GM19043 (cell line): ENCODE results near the gene HIBCH.
A peak's percentile ranks its signal among the peaks of the same experiment; 100 is the strongest.

Experiments used
- ATAC-seq: cut with Tn5 transposase; IDR thresholded peaks from one replicate; pipeline ENCODE4 v1.9.1; 2021; ENCODE audit warnings: low read depth; ENCODE audit not compliant: unreplicated experiment

HIBCH gene

DNA sequence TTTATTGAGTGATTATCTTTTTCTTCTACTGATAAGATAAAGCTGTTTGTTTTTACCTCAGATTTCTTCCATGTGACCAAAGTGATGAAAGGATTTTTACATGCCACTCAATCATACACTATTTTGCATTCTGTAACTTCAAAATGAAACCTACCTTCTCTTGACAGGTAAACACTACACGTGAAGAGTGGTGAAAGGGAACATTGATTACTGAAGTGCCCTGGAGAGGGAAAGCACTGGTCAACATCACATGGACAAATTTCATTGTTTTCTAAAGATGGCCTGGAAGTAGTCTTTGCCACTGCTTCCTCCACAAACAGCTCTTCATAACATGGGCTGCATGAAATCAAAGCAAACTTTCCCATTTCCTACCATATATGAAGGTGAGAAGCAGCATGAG is 120.1 kb downstream of the HIBCH start:
- no peak for ATAC-seq

DNA sequence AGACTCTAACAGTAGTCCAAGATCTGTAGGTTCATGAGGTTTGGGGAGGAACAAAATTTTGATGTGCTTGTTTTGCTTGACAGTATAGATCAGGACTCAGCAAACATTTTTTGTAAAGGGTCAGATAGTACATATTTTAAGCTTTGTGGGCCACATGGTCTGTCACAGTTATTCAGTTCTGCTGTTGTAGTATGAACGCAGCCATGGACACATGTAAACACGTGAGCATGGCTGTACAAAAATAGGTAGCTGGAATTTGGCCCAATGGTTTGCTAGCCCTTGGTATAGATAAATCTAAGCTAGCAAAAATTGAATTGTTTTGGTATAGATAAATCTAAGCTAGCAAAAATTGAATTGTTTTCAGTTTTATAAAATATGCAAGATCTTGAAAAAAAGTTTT is 120.5 kb downstream of the HIBCH start:
- no peak for ATAC-seq

DNA sequence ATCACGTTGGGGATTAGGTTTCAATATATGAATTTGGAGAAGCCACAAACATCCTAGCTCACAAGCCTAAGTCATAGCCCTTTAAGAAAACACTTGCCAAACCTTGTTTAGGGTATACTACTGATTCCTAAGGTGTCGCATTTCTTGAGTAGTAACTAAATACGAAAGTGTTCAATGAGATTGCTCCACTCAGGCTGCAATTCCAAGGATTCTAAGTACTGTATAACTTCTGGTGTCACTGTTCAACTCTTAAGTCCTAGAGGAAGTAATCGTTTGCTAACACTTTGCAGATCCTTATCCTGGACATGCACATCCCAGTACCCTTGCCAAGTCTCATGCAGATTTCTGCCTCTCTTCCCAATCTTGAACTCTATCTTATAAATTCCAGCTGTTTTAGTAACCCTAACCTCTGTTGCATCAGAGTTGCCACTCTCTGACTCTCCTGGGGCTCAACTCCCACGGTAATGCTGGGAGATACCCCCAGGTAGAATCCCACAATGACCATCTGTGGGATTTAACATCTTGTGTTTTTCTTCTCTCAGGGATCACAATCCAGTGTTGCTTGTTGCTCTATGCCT is 122.4 kb downstream of the HIBCH start:
- no peak for ATAC-seq

GRCh38 chr2:190190507-190191162 is 129.0 kb downstream of the HIBCH start:
- no peak for ATAC-seq

DNA sequence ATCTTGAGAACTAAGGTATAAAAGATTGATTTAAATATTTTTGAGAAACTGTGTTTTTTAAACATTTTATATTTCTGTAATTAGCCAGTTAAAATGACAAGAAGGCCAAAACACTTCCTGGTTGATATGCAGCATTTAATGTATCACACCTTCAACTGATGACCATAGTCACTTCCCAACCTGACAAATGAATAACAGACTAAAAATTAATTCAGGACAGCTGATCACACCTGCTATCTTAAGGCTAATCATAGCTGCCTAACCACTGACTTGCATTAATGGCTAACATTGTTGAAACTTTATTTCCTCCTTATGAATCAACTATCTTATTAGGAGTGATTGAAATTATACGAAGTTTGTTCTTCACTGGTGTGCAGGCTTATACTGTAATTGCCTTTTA is 131.3 kb downstream of the HIBCH start:
- no peak for ATAC-seq

DNA sequence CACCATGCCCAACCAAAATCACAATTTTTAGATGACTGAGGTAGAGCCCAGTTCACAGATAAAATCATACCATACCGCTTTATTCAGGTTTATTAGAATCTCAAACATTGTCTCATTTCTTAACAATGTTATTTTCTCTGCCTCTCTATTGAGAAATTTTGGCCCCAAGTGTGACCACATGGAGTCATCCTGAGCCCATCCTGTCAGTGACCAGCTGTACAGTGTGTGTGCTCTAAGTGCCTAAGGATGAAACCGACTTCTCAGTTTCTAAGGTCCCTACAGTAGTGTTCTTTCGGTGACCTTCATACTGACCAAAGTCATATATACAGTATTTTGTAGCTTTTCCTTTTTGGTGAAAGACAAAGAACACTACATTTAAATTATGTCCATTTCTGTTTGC is 133.4 kb downstream of the HIBCH start:
- ATAC-seq = no peak

DNA sequence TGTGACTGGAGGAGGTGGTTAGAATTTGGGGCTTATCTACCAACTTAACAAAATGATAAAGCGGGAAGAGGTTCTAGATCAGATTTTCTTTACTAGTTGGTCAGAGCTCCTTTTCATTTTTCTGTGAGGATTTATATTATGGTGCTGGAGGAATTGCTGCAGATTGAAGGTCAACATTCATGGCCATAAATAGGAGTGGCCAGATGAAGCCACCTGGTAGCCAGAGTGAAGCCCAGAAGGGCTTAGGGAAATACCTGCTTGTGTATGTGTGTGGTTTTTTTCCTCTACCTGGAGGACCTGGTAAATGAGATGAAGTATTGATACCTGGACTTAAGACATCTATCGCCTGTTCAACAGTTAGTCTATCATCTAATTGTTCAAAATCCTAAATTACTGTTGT is 134.2 kb downstream of the HIBCH start:
- ATAC-seq = no peak

DNA sequence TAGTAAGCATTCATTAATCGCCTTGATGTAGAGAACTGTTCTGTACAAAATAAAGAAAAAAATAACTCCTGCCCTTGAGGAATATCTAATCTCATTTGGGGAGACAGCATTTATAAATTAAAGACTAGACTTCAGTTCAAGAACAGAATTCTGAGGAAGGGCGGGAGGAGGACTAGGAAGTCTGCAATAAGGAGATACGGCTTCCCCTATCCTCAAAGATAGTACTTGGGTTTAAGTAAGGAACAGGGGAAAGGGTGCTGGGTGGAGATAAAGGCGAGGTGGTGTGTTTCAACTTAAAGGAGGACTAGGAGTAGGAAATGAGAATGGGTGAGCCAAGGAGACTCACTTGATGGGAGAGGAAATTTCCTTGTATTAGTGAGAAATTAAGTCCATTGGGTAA is 135.2 kb downstream of the HIBCH start:
- no peak for ATAC-seq

DNA sequence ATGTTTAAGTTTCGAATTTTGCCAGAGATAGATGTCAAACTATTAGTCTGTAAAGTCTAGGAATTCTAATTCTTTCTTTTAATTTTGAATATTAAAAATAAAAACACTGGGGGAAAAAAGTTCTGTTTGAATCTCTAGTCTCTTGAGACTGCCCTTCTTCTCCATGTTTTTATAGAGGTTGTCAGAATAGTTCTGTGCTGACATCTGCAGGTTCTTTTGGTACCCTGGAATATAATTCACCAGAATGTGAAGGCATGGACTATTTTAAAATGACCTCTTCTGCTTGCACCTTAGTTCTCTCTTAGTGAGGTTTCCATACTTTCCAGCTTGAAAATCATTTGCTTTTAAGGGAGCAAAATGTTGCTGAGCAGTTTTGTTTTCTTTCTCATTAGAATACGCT is 136.1 kb downstream of the HIBCH start:
- ATAC-seq = no peak

DNA sequence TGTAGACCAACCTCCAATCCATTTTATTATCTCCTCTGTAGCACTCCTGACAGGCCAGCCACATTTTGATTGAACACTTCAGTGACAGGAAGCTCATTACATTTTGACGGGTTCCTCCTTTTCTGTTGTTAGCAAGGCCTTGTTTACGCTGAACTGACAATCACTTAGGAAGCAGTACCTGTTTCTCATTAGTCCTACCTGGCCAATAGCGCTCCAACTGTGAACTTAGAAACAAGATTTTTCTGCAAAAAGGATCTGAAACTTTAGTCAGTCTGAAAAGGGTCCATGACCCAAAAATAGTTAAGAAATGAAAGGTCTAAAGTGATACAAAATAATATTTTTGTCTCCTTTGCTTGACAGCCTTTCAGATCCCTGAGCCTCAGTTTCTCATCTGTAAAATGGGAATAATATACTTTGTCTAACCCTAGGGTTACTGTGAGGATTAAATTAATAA is 137.5 kb downstream of the HIBCH start:
- peak; percentile 33 for ATAC-seq

GRCh38 chr2:190181123-190181669 is 138.4 kb downstream of the HIBCH start:
- ATAC-seq = no peak

- peak; percentile 73 for ATAC-seq
These were observed 139.1 kb downstream of the HIBCH start for GRCh38 chr2:190180313-190181122.

GRCh38 chr2:190179754-190180312 is 139.8 kb downstream of the HIBCH start:
- ATAC-seq = no peak

GRCh38 chr2:190178066-190178722 is 141.4 kb downstream of the HIBCH start:
- ATAC-seq = no peak

GRCh38 chr2:190177249-190178040 is 142.2 kb downstream of the HIBCH start:
- ATAC-seq = no peak

DNA sequence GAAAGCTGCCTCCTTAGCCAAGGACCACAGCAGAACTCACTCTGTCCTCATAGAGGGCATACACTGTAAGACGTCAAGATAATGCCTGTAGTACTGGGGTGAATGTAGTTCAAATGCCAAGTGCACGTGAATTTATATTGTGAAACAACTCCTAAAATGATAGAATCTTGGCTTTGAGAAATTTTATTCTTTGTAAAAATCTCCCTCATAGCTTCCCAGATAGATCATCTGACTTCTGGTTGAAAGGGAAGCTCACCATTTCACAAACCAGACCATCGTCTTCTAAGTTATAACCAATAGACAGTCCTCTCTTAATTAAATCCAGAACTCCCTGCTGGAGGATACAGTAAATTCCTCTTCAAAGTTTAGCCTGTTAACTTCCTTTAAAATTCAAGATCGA is 146.2 kb downstream of the HIBCH start:
- no peak for ATAC-seq

DNA sequence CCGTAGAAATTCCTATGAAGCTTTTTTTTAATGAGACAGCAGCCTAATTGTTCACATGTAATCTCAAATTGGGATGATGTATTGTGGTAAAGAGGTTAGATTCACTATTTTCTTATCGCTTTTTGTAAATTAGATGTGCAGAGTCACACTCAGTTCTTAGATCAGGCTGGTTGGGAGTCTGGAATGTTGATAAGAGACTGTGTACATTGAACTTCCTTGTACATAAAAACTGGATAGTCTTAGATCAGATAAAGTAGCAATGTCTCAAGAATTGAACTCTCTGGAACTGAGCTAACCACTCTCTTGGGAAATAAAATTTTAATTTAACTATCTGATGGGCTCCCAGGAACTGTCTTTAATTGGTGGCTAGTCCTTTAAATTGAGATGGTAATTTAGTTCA is 149.0 kb downstream of the HIBCH start:
- ATAC-seq = no peak

DNA sequence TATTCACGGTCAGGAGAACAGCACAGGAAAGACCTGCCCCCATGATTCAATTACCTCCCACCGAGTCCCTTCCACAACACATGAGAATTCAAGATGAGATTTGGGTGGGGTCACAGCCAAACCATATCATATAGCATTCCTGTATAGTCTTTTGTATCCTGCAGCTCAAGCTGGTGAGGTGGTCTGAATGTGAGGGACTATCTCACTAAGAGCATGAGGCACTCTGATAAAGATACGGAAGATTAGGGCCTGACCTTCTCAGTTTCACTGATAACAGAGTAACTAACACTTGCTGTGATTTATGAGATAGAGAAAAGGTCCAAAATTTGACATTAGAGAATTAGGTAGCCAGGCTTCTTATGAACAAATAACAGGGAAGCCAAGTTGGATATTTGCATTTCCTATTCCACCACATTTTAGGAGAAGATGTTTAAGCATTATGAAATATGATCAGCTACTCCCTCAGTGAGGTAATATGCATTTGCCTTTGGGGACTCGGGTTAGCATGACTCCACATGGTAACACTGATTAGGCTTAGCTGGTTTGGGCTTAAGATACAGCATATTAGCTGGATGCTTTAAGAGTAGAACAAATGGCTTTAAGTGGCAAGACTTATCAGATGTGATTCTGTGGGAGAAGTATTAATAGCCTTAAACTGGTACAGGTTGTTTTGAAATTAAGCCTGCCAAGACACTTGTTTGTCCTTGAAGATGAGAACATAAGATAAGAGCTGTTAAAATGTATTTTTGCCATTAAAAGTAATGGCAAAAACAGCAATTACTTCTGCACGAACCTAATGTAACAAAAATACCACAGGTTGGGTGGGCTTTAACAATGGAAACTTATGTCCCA is 150.2 kb downstream of the HIBCH start:
- ATAC-seq = no peak

DNA sequence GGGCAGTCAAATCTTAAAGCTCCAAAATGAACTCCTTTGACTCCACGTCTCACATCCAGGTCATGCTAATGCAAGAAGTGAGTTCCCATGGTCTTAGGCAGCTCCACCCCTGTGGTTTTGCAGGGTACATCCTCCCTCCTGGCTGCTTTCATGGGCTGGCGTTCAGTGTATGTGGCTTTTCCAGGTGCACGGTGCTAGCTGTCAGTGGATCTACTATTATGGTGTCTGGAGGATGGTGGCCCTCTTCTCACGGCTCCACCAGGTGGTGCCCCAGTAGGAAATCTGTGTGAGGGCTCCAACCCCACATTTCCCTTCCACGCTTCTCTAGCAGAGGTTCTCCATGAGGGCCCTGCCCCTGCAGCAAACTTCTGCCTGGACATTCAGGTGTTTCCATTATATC is 151.9 kb downstream of the HIBCH start:
- no peak for ATAC-seq
